GM13977 (cell line): Measurements from ENCODE around the gene RTP4.
"Not testable (repeated sequence)": the region's sequence is repeated elsewhere in the genome, so short reads cannot be mapped to it uniquely, and the experiment has no call there.

ENCODE experiments used
- DNase-seq: peaks from one replicate; pipeline ENCODE4 v3.0.0; 2012; ENCODE audit warnings: low spot score
- in situ Hi-C: fragments of 300-500 bp; cut with MboI; formaldehyde crosslinking; loops from one replicate; pipeline ENCODE4 v1.12.0; 2022; ENCODE audit warnings: low sequenced_read_pairs, low pct_unique_long_range_greater_than_20kb, mixed read lengths, inconsistent platforms; ENCODE audit not compliant: unreplicated experiment
- TF ChIP-seq, protein P1 (sequence below): IDR thresholded peaks from 2 replicates; pipeline ENCODE4 v1.5.1; 2012; ENCODE audit warnings: mild to moderate bottlenecking, control low read depth; ENCODE audit not compliant: insufficient read depth; ENCODE audit errors: extremely low read depth, missing control alignments

The RTP4 gene

DNA sequence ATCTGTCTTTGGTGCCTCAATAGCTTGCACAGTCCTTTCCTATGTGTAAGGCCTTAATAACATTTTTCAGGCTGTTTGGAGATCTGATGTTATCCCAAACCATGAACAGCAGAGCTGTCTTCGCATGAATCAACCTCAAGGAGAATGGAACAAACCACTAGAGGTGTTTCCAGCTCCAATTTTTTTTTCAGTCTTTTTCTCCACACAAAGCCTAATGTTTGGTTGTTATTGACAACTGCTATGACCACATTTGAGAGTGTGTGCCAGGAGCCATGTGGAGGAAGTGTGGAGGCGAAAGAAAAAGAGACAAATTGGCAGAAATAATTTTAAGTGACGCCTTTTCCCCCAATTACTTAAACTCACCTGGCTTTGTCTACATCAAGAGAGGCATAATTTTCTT is 38.7 kb downstream of the RTP4 start:
- DNase-seq, result no peak
- TF ChIP-seq, protein P1, sequence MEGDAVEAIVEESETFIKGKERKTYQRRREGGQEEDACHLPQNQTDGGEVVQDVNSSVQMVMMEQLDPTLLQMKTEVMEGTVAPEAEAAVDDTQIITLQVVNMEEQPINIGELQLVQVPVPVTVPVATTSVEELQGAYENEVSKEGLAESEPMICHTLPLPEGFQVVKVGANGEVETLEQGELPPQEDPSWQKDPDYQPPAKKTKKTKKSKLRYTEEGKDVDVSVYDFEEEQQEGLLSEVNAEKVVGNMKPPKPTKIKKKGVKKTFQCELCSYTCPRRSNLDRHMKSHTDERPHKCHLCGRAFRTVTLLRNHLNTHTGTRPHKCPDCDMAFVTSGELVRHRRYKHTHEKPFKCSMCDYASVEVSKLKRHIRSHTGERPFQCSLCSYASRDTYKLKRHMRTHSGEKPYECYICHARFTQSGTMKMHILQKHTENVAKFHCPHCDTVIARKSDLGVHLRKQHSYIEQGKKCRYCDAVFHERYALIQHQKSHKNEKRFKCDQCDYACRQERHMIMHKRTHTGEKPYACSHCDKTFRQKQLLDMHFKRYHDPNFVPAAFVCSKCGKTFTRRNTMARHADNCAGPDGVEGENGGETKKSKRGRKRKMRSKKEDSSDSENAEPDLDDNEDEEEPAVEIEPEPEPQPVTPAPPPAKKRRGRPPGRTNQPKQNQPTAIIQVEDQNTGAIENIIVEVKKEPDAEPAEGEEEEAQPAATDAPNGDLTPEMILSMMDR, result no peak
- in situ Hi-C loops, result no loop called here

DNA sequence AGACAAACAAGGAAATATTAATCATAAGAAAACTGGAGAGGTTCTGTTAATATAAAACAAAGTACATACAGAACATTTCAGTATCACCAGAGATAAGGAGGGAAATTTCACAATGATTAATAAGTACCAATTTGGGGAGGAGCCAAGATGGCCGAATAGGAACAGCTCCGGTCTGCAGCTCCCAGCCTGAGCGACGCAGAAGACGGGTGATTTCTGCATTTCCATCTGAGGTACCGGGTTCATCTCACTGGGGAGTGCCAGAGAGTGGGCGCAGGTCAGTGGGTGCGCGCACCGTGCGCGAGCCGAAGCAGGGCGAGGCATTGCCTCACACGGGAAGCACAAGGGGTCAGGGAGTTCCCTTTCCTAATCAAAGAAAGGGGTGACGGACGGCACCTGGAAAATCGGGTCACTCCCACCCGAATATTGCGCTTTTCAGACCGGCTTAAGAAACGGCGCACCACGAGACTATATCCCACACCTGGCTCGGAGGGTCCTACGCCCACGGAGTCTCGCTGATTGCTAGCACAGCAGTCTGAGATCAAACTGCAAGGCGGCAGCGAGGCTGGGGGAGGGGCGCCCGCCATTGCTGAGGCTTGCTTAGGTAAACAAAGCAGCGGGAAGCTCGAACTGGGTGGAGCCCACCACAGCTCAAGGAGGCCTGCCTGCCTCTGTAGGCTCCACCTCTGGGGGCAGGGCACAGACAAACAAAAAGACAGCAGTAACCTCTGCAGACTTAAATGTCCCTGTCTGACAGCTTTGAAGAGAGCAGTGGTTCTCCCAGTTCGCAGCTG is 44.0 kb downstream of the RTP4 start:
- in situ Hi-C loops, DNase-seq: not testable (repeated sequence)
